ENCODE data around the gene SERPINB10. TPM values are rescaled to one million over a fixed set of nuclear protein-coding genes. Genes with fewer than 3 reads are reported as not detected.

Gene SERPINB10
- total and polyA plus RNA-seq, 2 of the 8 experiments (the other 6 are each of a cell fraction or from before 2014, with no cell fraction given) = not detected

- TF ChIP-seq CHD7 (IDR thresholded peaks at IDR 0.05; ENCODE audit: insufficient replicate concordance, low read length) = no peak
- no peak for TF ChIP-seq SRF (IDR thresholded peaks at IDR 0.05; ENCODE audit: low read depth, low read length)
- TF ChIP-seq USF2 (IDR thresholded peaks at IDR 0.05; ENCODE audit: low read length) = no peak
- TF ChIP-seq EZH2 (IDR thresholded peaks at IDR 0.05; ENCODE audit: low read depth, low read length, severe bottlenecking) = no peak
- TF ChIP-seq HDAC6 (IDR thresholded peaks at IDR 0.05; ENCODE audit: low read depth, low read length) = no peak
Measured at GRCh38 chr18:63871836-63872235, 35.9 kb upstream of the SERPINB10 start (continued).

All from H1 (cell line).